Measurements from ENCODE around the gene FIBIN.
"Not testable (repeated sequence)": the region's sequence is repeated elsewhere in the genome, so short reads cannot be mapped to it uniquely, and the experiment has no call there.

FIBIN gene

DNA sequence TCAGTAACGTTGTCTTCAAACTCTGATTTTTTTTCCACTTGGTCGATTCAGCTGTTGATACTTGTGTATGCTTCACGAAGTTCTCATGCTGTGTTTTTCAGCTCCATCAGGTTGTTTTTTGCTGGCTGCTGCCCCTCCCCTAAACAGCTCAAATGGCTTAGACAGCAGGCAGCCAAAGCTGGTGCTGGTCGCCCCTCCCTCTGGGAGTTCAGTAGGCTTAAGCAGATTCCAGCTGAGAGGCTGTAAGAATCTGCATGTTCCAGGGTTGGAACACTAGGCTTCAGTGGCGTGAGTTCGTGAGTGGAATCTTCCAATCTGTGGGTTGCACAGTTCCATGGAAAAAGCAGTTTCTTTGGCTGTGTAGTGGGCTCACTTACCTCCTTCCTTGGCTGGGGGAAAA lies 10.3 kb upstream of the FIBIN start:
- no peak for DNase-seq

DNA sequence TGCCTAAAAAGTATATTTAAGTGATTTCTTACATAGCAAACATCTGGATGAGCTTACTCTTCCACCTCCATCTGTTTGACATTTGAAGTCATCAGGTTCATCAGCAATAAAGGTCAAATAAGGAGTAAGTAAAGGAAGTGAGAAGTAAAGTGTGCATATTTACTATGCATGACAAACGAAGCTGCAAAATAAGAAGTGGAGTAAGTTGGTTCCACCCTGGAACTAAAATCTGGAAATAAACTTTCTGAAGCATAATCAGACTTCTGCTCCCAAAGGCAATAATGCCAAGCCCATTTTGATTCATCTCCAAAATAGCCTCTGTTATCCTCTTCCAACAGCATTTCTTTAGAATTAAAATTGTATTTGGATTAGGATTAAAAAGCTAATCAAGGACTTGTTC lies 8.4 kb upstream of the FIBIN start:
- no peak for DNase-seq

- DNase-seq: no peak
These were observed 8.0 kb upstream of the FIBIN start for GRCh38 chr11:26985943-26986342.

- DNase-seq: no peak
These were observed 6.6 kb upstream of the FIBIN start for GRCh38 chr11:26987272-26987671.

DNA sequence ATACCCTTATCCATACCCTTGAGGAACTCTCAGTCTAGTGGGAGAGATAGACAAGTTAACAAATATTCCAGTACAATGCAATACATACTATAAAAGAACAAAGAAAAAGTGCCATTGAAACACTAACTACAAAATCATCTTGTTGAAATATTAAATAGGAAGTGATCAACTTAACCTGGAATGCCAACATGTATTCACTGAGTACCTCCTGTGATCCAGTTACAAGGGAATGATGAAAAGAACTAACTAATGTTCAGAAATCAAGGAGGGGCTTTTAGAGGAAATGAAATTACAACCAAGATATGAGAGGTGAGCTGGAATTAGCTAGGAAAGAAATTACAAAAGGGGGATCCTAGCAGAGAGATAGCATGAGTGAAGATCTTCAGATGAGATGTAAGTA lies 6.2 kb upstream of the FIBIN start:
- DNase-seq: no peak

DNA sequence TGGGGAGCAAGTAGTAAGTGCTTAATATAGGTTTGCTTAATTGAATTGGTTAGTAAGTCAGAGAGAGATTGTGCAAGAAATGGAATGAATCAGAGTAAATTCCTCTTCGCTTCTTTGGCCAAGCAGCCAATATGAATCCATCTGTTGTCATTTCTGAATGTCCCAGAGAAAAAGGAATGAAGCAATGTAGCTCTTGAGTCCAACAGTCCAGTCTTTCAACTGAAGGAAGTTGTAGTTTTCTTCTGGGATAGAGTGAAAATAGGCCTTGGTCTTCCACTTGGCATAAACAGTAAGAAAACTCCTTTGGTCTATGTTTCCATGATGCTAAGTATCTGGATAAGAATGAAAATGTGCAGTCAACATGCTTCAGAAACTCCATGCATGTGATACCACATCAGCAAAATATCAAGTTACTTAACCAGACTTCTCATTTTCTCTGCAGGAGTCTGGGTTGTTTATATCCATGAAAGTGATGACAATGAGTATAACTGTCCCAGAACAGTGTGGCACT lies 1.8 kb upstream of the FIBIN start:
- DNase-seq: no peak

DNA sequence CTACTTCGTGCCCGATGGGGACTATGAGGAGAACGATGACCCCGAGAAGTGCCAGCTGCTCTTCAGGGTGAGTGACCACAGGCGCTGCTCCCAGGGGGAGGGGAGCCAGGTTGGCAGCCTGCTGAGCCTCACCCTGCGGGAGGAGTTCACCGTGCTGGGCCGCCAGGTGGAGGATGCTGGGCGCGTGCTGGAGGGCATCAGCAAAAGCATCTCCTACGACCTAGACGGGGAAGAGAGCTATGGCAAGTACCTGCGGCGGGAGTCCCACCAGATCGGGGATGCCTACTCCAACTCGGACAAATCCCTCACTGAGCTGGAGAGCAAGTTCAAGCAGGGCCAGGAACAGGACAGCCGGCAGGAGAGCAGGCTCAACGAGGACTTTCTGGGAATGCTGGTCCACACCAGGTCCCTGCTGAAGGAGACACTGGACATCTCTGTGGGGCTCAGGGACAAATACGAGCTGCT lies 751 bp downstream of the FIBIN start:
- DNase-seq: no peak

GRCh38 chr11:26995701-26996460 lies 2.0 kb downstream of the FIBIN start:
- DNase-seq: no peak

DNA sequence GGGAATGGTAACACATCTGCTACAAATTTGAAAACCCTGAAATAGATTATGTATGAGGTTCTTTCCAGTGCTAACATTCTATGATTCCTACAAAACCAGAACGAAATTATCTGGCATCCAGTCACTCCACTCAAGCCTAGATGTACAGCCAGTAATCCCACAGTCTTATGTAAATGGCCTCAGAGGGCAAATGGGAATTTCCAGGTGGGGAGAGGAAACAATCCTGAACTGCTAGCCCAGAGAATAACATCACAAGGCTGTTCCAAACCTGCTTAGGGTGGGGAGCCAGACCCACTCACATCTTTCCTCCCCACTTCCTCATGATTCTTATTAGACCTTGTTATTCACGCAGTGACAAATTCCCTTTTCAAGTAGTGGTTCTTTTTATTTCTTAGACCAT lies 3.5 kb downstream of the FIBIN start:
- DNase-seq: no peak

- not testable (repeated sequence) for DNase-seq
These were observed 7.3 kb downstream of the FIBIN start for GRCh38 chr11:27001136-27001730.

DNA sequence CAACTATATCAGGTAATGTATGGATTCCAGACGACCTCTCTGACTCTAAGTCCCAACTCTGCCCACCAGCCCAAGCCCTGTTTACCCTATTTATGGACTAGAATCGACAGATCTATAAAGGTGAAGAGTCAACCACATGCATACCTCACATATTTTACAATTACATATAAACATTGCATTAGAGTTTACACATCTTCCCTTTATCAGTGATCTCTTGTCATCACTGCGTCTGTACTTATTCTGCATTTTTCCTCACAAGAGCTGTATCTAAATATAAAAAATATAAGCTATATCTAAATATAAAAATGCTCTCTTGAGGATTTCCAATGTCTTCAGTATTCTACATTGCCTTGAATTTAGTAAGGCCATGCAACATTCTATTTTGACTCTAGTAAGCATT lies 8.5 kb downstream of the FIBIN start:
- no peak for DNase-seq

- DNase-seq: no peak
These were observed 8.9 kb downstream of the FIBIN start for GRCh38 chr11:27002838-27003237.

DNA sequence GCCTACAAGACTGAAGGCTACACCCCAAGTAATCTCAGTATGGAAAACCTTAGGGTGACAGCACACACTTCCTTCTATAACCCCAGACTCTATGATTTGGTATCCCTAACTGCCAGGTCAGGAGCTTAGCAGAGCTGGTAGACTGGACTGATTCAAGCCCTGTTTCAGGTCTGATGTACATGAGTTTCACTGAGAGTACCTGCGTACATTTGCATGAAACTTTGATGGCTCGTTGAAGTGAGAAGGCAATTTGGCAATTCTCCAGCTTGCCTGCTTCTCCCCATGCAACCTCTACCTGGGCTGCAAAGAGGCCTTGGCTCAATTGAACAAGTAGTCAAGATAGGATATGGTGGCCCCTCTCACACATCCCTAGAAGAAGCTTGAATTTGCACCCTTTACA lies 10.2 kb downstream of the FIBIN start:
- DNase-seq: no peak

DNA sequence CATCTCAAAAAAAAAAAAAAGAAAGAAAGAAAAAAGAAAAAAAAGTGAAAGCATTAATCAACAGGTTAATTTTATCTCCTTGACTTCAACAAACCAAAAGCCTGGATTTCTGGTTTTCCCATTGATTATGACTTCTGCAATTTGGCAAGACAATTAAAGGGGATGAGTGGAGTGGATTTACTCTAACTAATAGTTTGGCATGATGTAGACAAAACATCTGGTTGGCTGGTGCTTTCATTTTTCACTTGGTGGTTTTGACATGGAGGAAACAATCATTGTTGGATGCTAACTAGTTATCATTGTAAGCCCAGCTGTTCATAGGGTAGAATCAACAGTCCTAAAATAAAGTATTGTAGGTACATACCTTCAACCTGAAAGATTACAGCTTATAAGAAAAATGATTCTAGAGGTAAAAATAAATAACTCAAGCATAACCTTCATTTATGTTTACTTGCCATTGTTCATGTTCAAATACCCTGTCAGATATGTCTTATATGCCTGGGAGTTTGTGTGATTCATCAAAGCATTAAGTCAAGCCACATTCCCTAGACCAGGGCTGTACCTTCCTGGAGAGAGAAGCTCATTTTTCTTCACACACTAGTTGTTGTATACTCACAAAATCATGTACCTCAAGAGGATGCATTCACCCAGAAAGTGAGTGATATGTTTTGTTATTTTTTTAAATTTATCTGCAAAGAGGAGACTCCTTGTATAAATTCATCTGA lies 15.1 kb downstream of the FIBIN start:
- no peak for DNase-seq

DNA sequence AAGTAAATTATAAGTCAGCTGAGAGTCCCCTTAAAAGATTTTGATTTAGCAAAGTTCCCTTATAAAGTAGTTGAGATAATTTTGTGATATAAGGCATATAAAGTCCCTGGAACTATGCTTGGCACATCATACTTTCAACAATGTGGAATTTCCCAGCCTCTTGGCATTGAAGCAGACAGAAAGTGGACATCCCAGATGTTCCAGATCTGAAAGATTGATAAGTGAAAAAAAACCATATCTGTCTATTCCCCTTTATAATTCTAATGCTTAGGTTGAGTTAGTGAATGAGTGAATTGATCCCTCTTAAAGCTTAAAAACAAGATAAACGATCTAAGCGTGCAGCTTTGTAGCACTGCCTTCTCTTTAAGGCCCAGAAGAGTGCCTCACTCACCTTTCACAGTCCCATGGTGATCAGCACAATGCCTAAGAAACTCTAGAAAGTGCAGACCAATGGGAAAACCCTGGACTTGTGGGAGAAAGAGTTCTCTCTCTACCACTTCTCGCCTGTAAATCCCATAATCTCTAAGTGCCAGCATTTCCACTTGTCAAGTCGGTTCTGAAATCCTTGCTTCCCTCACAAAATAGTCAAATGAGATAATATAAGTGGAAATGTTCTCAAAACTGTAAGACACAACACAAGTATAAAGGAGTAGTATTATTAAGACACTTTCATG lies 17.8 kb downstream of the FIBIN start:
- no peak for DNase-seq

DNA sequence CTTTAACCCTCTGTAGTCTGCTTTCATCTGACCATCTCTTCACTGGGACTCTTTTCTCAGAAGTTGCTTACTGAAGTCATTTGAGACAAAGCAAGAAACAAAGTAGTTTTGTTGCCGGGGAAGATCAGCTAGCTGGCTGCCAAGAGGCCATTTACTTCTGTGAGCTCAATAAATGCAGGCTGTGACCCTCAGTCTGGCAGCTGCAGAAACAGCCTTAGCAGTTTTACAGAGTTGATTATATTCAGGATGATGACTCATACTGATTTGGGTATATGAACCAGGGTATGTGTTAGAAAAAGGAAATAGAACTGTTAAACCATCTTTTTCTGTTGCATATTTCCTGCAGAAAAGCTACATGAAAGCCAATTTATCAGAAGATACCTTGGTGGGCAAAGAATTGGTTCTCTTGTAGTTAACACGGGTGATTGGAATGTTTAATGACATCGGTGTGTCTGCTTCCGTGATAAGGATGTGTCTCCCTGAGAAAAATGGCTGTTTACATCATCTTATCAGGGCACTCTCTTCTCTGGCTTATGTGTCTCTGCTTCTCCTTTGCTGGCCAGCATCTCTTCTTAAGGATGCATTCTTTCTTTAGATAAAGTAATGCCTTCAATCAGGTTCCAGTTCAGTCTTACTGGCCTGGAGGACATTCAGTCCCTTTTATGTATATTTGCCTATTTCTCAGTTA lies 18.5 kb downstream of the FIBIN start:
- DNase-seq: no peak

DNA sequence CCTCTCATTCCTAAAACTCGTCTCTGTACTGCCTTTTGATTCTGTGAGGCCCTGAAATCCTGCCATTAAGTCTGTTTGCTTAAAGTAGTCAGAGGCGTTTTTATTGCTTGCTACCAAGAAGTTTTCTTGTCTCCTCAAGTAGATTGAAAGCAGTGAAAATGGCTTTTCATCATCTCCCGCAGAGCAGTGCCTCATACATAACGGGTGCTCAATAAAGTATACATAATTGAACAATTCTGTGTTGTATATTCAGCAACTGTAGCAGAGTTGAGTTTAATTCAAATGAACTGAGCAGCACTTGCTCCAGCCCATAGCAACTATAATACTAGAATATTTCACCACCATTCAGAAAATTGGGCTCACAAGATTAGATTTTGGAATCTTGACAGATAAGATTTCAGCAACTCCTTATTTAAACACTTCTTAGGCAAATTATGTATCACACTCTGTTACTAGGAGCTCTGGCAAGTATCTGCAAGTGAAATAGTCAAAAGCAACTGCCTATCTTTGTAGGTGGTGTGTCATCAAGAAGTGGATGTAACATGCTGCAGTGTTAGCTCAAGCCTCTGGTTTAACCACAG lies 20.0 kb downstream of the FIBIN start:
- DNase-seq: no peak

- no peak for DNase-seq
These were observed 25.1 kb downstream of the FIBIN start for GRCh38 chr11:27018902-27019529.

GRCh38 chr11:27020751-27021150 lies 26.8 kb downstream of the FIBIN start:
- no peak for DNase-seq

- no peak for DNase-seq
These were observed 28.8 kb downstream of the FIBIN start for GRCh38 chr11:27022659-27023251.

DNA sequence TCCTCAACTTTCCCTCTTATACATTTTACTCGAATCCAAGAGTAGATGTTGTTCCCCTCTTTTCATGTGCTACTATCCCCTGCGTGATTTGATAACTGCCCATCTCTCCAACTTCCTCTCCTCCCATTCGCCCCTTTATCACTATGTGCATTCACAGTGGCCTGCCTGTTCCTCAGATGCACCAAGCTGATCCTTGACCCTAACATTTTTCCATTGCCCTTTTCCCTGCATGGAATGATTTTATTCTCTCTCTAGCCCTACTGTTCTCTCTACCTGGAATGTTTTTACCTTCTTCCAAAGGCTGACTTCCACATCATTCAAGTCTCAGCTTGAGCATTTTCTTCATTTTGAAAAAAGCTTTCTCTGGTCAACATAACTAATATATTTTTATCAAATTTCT lies 31.0 kb downstream of the FIBIN start:
- DNase-seq: no peak
